Left cardiac atrium (tissue), 4 donors: ENCODE data around the gene NRG2. TPM values are rescaled to one million over a fixed set of nuclear protein-coding genes. Genes with fewer than 3 reads are reported as not detected.

ENCODE experiments used
- ATAC-seq, 2 donors: fragments of 200-7000 bp; cut with Tn5 transposase; one replicate each; pipeline ENCODE4 v1.9.1; 2020; ENCODE audit warnings: mild to moderate bottlenecking in 2 of 2, moderate library complexity in 2 of 2
- DNase-seq: peaks from one replicate; pipeline ENCODE4 v3.0.0-alpha.2; 2020
- intact Hi-C, 2 donors: fragments of 100-400 bp; cut with DNase I; formaldehyde crosslinking; loops; one replicate each; pipeline versions ENCODE4 v1.14.1 to v1.15.1; 2022 to 2023
- total RNA-seq, 2 donors: library from RNA; stranded (reverse); fragmentation: NEBNext Ultra II Directional; extraction: Animal tissue kit (Norgen Biotek cat#: 25700); gene quantifications; one replicate each; pipeline ENCODE4 v1.2.1, GENCODE V29; 2021
- donor health status: DM: no; HTN: yes; CAD: no.
- donor health status: DM: no; HTN: yes; CAD: no; lungs with severe emphysema.
- donor health status: DM: yes; HTN: yes; CAD: no.
- donor health status: Dilated cardiomyopathy.

Gene NRG2
- total RNA-seq, 2 donors from 2014 or later: 1.1 to 1.3 TPM

- no peak for ATAC-seq
- intact Hi-C loops: no loop called here
Observed at GRCh38 chr5:139979943-139980342, 63.2 kb downstream of the NRG2 start.

DNA sequence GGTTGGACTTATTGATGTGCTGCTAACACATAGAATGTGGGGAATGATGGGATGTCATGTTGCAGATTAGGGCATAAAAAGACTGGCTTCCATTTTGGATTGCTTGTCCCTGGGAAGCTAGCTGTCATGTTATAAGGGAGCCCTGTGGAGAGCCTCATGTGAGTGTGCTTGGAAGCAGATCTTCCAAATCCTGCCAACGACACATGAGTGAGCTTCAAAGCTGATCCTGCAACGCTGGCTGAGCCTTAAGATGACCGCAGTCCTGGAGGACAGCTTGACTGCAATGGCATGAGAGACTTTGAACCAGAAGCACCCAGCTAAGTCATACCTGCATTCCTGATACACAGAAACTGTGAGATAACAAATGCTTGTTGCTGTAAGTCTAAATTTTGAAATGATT lies 63.6 kb downstream of the NRG2 start:
- DNase-seq (no peak), ATAC-seq (no peak)
- intact Hi-C loops: no loop called here

More at GRCh38 chr5:139979943-139980342, 63.2 kb downstream of the NRG2 start:
- DNase-seq: no peak

GRCh38 chr5:139976703-139977102 lies 66.4 kb downstream of the NRG2 start:
- peak in 1 of 2 donors; percentile 38 for ATAC-seq
- intact Hi-C loops: no loop called here
- DNase-seq: no peak

DNA sequence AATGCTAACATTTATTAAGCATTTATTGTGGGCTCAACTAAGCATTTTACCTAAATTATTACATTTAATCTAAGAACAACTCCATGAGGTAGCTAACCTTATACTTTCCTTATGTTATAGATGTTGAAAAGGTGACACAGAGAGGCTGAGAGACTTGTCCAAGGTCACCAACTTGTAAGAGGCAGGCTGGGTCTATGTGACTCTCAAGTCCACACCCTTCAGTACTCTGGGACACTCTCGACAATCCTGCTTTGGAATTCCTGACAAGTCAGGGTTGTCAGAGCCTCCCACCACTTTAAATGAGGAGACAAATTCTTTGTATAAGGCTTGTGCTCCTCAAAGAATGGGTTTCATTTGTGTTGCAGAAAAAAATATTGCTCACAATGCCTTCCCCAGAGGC lies 67.2 kb downstream of the NRG2 start:
- peak in 1 of 2 donors; percentile 38 for ATAC-seq
- intact Hi-C loops: no loop called here
- DNase-seq: no peak

- DNase-seq (no peak), ATAC-seq (peak; percentile 34 to 49)
- intact Hi-C loops: no loop called here
Observed at GRCh38 chr5:139975306-139975705, 67.8 kb downstream of the NRG2 start.

DNA sequence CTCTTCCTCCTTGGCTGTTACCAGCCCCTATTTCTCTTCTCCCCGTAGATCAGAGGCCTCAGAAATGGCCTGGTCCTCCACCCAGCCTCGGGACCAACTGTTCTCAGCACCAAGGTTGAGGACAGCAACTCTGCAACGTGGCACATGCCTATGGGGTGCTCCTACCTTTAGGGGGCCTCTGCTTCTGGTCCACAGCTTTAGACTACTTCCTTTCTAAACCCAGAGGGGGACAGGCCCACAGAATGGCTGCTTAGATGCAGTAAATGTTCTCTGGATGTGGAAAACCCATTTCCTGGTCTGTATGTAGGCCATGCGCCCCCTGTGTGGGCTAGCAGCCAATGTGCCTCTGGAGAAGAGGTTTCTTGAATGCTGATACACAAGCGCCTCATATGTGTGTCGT lies 68.4 kb downstream of the NRG2 start:
- intact Hi-C loops: no loop called here
- ATAC-seq: no peak
- no peak for DNase-seq

DNA sequence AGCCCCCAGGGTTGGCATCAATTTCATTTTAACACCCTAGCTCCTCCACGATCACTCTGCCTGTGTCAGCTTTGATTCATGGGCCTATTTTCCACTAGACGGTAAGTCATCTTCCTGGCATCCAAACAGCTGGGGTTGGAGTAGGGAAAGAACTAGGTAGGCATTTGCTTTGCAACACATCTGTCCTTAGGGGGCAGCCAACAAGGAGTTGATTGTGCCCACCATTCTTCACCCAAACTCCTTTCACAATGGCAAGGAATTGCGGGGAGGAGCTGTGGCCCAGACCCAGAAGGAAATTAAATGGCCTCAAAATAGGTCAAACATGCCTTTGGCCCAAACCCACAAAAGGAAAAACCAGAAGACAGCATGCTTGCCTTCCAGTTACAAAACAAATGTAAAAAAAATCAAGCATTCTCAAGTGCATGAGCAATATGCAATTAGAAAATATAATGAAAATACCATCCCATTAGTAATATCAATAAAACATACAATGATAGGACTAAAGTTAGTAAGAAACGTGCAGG lies 71.8 kb downstream of the NRG2 start:
- intact Hi-C loops: no loop called here
- ATAC-seq (no peak), DNase-seq (no peak)

GRCh38 chr5:139969318-139969717 lies 73.8 kb downstream of the NRG2 start:
- intact Hi-C loops: loop anchor here (5.0 kb wide), 2 partner anchors 107 to 182 kb away; no protein-coding TSS in a partner anchor
- ATAC-seq: no peak
- no peak for DNase-seq

DNA sequence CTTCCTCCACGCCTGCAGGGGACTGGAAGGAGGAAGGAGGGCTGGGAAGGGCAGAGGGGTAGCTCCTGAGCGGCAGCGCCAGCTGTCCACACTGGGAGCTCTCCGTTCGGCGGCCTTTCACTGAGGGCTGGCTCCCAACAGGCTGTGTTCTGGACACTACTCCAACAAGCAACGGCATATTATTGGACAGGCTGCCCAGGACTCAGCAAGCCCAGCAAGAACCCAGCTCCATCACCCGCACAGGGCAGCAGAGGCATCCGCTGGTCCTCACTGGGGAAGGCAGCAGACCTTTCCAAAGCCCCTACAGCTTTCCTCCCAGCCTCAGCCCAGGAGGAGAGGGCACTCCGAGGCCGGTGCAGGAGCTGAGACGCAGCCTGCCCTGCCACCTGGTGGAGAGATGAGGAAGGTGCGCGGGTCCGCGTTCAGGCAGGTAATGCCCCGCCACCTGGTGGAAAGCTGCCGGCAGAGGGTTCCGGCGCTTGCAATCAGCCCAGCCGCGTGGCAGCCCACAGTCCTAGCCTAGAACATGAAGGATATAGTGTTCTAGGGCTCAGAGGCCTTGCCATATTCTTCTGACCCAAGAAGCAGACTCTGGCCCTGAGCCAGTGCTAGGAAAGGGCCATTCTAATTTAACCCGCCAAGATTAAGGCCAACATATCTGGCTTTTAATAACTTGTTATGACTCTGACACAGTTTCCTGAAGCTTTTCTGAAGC lies 74.4 kb downstream of the NRG2 start:
- intact Hi-C loops: loop anchor here (1.0 to 5.0 kb wide), 3 partner anchors 106 to 181 kb away; no protein-coding TSS in a partner anchor
- DNase-seq (peak; percentile 86), ATAC-seq (peak; percentile 96)

GRCh38 chr5:139967353-139967752 lies 75.7 kb downstream of the NRG2 start:
- no peak for DNase-seq
- intact Hi-C loops: loop anchor here (5.0 kb wide), 2 partner anchors 105 to 180 kb away; no protein-coding TSS in a partner anchor

DNA sequence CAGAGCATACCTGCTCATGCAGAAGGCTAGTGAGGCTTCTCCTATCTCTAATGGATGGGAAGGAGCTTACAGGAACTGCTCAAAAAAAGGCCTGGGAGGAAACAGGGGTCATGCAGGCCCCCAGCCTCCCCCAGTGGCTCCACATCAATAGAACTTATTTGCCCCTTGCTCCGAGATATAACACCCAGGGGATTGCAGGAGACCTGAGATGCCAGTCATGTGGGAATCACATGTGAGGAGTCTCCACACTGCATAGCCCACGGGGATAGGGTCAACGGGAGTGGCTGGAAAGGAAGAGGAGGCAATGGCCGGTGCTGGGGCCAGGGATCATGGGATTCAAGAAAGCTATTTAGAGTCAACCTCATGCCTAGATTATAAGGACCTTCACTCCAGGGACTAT lies 76.2 kb downstream of the NRG2 start:
- intact Hi-C loops: loop anchor here (5.0 kb wide), 2 partner anchors 105 to 180 kb away; no protein-coding TSS in a partner anchor
- DNase-seq (no peak), ATAC-seq (no peak)

More at GRCh38 chr5:139967353-139967752, 75.7 kb downstream of the NRG2 start:
- no peak for ATAC-seq

DNA sequence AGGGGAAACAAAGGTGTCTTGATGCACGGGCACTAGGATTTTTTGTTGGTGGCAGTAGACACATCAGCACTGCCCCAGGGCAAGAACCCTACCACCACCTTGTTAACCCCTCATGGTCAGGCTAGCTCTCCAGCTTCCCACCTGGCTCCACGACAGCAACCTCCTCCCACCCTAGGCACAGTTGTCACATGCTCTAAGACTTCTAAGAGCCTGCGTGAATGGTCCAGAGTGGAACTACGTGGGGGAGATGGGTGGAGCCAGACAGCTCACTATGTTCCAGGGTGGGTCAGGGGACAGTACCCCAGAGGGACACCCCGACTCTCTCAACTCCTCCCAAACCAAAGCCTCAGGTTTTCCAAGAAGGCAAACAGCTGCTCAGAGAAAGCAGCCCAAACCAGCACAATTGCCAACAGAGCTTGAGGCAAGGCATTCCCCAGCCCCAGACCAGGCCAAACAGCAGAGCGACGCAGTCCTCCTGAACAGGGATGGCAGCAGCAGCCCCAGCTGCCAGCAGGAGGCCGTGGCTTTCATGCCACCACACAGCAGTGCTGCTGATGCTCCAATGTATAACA lies 78.0 kb downstream of the NRG2 start:
- intact Hi-C loops: loop anchor here (5.0 kb wide), 2 partner anchors 103 to 178 kb away; no protein-coding TSS in a partner anchor
- DNase-seq (no peak), ATAC-seq (no peak)

DNA sequence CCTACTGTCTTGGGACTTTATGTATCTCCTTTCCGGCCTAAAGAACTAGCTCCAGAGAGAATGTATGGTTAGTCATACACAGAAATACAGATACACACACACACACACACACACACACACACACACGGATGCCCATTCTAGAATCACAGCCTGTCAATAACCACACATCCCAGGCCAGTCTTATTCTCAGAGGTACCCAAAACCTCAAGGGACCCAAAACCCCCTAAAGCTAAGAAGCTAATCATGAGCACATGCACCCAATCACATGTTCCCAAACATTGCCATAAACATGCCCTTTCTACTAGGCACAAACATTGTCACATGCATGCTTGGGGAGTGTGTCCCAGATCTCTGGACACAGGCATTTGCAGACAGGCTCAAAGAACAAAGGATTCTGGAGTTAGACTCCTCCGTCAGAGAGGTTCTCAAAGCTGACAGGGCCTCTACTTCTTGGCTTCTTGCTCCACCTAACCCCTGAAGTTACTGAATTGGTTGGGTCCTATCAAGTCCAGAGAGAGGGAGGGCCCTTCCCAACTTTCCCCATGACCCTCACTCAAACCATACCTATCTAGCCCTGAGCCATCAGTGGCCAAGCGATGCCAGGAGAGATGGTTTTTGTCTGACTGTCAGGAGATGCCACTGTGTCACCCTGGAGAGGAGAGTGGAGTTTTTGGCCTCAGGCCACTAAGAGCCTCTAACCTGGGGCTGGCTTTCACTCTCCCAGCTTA lies 78.7 kb downstream of the NRG2 start:
- intact Hi-C loops: no loop called here
- ATAC-seq (no peak), DNase-seq (no peak)

- intact Hi-C loops: no loop called here
- no peak for ATAC-seq
- DNase-seq: no peak
Observed at GRCh38 chr5:139962445-139962844, 80.7 kb downstream of the NRG2 start.

- ATAC-seq: no peak
- intact Hi-C loops: no loop called here
- DNase-seq: no peak
Observed at GRCh38 chr5:139961435-139962157, 81.5 kb downstream of the NRG2 start.

DNA sequence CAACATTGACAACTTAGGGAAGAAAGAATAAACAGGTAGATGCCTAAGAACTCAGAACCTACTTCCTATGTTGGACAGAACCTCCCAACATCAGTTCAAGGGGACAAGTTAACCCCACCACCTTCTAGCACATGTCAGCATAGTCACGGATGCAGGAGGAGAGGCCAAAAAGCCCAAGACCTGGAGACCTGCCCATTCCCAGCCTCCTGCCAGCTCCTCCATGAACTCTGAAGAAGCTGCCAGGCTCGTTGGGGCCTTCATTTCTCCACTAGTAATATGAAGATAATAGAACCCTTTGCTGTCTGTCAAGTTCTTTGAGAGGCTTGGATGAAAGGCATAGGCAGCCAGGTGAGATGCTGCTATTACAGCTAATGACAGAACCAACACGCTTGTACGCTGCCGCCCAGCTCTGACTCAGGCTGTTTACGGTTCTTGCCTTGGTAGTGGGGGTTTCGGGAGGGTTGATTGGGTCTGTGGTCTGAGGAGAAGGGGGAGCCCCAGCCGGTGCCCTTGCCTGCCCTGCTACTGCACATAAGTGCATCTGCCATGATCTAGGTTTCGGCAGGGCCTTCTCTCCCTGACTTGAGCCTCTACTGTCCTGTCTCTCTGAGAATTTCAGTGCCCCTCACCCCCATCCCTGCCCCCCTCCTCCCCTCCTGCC lies 82.2 kb downstream of the NRG2 start:
- ATAC-seq: peak in 1 of 2 donors; percentile 3
- DNase-seq: no peak
- intact Hi-C loops: no loop called here

DNA sequence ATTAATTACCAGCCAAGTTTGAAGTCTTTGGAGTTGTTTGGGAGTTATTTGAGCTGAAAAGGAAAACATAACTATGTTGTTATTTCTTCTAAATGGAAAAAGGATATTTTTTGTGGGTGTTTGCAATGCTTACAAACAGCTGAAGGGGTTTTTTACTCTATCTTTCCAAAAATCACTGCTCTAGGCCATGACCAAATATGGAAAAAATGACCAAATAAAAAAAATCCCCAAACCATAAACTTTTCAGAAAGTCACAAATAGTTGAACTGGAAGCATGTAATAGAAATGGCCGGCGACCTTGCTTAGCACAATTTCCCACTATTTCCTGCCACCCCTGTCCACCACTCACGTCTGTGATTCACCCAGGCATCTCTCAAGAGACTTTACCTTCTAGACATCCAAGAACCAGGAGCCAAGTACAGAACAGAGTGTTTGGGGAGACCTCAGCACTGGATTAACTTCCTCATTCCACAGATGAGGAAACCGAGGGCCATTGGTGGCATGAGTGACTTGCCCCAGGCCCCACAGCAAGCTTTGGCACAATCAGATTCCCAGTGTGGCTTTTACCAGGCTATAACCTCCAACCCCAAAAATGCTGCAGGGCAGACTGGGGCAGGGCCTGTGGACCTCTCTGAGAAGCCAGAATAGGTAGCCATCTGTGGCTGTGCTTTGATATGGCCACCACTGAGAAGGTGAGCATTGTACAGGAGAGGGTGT lies 84.5 kb downstream of the NRG2 start:
- intact Hi-C loops: no loop called here
- ATAC-seq: no peak
- no peak for DNase-seq

DNA sequence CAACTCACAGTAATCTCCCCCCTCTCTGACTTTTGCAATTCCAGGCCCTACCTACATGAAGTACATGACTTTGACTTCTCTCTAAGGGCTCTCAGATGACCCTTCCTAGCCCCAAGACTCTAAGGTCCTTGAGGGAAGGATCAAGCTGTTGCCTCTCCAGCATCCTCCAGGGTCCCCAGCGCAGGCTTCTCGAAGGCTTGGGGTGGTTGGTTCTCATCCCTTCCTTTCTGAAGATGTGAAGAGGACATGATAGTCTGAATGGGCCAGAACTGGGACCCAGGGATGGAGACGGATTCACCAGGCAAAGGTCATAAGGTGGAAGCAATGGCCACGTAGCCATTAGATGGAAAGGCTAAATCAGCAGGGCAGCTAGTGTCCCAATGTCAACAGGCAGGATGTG lies 86.8 kb downstream of the NRG2 start:
- DNase-seq (no peak), ATAC-seq (no peak)
- intact Hi-C loops: no loop called here
